Keratinocyte (primary cell): ENCODE data around the gene BFSP1. TPM values are rescaled to one million over a fixed set of nuclear protein-coding genes. Genes with fewer than 3 reads are reported as not detected.

Experiments used
- DNase-seq: peaks from one replicate; pipeline ENCODE4 v3.0.0-alpha.2; 2011; ENCODE audit warnings: low read depth, missing footprints, low spot score
- FAIRE-seq: peaks from 2 replicates; lab custom pipeline; 2011; peaks lifted over from hg19 to GRCh38; lab: Jason Lieb, UNC
- H2AFZ ChIP-seq: 2 replicates; pipeline ENCODE4 v1.6.0; 2012; ENCODE audit warnings: low read length, control low read depth, inconsistent platforms; ENCODE audit not compliant: control insufficient read depth
- H3K27ac ChIP-seq: 2 replicates; pipeline ENCODE4 v1.5.1; 2011; ENCODE audit warnings: low read length; ENCODE audit not compliant: control insufficient read depth, insufficient read depth
- H3K27me3 ChIP-seq: 3 replicates; pipeline ENCODE4 v1.6.0; 2011; ENCODE audit warnings: low read length; ENCODE audit not compliant: control insufficient read depth, insufficient read depth; ENCODE audit errors: extremely low read depth
- H3K36me3 ChIP-seq, 2 experiments: 2 replicates in 1 of 2; 3 replicates in 1 of 2; pipeline ENCODE4 v1.5.1; 2011; ENCODE audit warnings: low read length in 2 of 2, mild to moderate bottlenecking in 1 of 2; ENCODE audit not compliant: control insufficient read depth in 2 of 2, insufficient read depth in 2 of 2; ENCODE audit errors: extremely low read depth in 1 of 2
- H3K4me1 ChIP-seq: 3 replicates; pipeline ENCODE4 v1.5.1; 2011; ENCODE audit warnings: low read length; ENCODE audit not compliant: control insufficient read depth, insufficient read depth; ENCODE audit errors: extremely low read depth
- H3K4me2 ChIP-seq: 3 replicates; pipeline ENCODE4 v1.6.0; 2011; ENCODE audit warnings: low read depth, low read length; ENCODE audit not compliant: control insufficient read depth, insufficient read depth; ENCODE audit errors: extremely low read depth
- H3K4me3 ChIP-seq, 3 experiments: fragments of 200-600 bp in 1 of 3; sonication (generic) in 1 of 3; 2 replicates in 2 of 3; 3 replicates in 1 of 3; pipeline ENCODE4 v1.5.1; 2011 to 2016; ENCODE audit warnings: low read length in 3 of 3, mild to moderate bottlenecking in 3 of 3, control low read depth in 2 of 3, inconsistent platforms in 1 of 3, low read depth in 1 of 3, mixed read lengths in 1 of 3, mixed run types in 1 of 3, moderate library complexity in 1 of 3; ENCODE audit not compliant: control insufficient read depth in 2 of 3, insufficient read depth in 2 of 3; ENCODE audit errors: extremely low read depth in 1 of 3
- H3K79me2 ChIP-seq: 2 replicates; pipeline ENCODE4 v1.6.0; 2012; ENCODE audit warnings: low read length; ENCODE audit not compliant: control insufficient read depth, insufficient read depth
- H3K9ac ChIP-seq: 3 replicates; pipeline ENCODE4 v1.6.0; 2011; ENCODE audit warnings: low read length; ENCODE audit not compliant: control insufficient read depth, insufficient read depth; ENCODE audit errors: extremely low read depth
- H3K9me1 ChIP-seq: 3 replicates; pipeline ENCODE4 v1.6.0; 2011; ENCODE audit warnings: low read length; ENCODE audit not compliant: control insufficient read depth, insufficient read depth; ENCODE audit errors: extremely low read depth
- H3K9me3 ChIP-seq: 2 replicates; pipeline ENCODE4 v1.5.1; 2012; ENCODE audit warnings: low read depth, low read length; ENCODE audit not compliant: control insufficient read depth
- H4K20me1 ChIP-seq: 3 replicates; pipeline ENCODE4 v1.6.0; 2011; ENCODE audit warnings: low read length; ENCODE audit not compliant: control insufficient read depth, insufficient read depth; ENCODE audit errors: extremely low read depth
- CTCF ChIP-seq, 3 experiments: IDR thresholded peaks in 1 of 3; conservative IDR thresholded peaks in 1 of 3; optimal IDR thresholded peaks in 1 of 3; 2 replicates in 2 of 3; 3 replicates in 1 of 3; pipeline versions ENCODE3 to v1.5.1; 2011; ENCODE audit warnings: low read length in 3 of 3, mild to moderate bottlenecking in 3 of 3, moderate library complexity in 2 of 3, control low read depth in 1 of 3, inconsistent platforms in 1 of 3; ENCODE audit not compliant: insufficient read depth in 2 of 3; ENCODE audit errors: extremely low read depth in 1 of 3
- EZH2 ChIP-seq: IDR thresholded peaks from one replicate; pipeline ENCODE4 v1.6.1; 2012; ENCODE audit warnings: inconsistent platforms, mild to moderate bottlenecking, low read length, moderate library complexity
- dilution Hi-C: fragments of 300-500 bp; cut with MboI; formaldehyde crosslinking; loops from one replicate; pipeline ENCODE4 v1.7.0; 2020; ENCODE audit warnings: low sequenced_read_pairs; ENCODE audit not compliant: extremely low pct_ligation_motif_present
- polyA plus RNA-seq, 5 experiments: library from polyadenylated mRNA; depleted of rRNA in 3 of 5; stranded (reverse) in 3 of 5; stranded (forward) in 1 of 5; unstranded in 1 of 5; fragments of >200 nt; gene quantifications; 1 replicate in 1 of 5; 2 replicates in 3 of 5; 3 replicates in 1 of 5; pipeline versions ENCODE4 v1.2.1 to v1.2.3, GENCODE V29; 2011 to 2012; ENCODE audit warnings: missing spikeins in 2 of 5, low read depth in 1 of 5, low replicate concordance in 1 of 5

BFSP1 gene
- polyA plus RNA-seq, 1 donor (not counting 4 experiments of a cell fraction or from before 2014, with no cell fraction given), result 2.2 TPM

GRCh38 chr20:17495826-17496225 is 35.4 kb downstream of the BFSP1 start:
- Histone ChIP-seq H3K4me1 (peaks cover 4% of the 10 kb centered on the region), H3K27ac (no peak overlapping the region), H3K27me3 (no peaks in the 10 kb centered on the region), H2AFZ (no peak overlapping the region), H4K20me1 (no peaks in the 10 kb centered on the region), H3K4me2 (no peak overlapping the region), H3K36me3 (no peaks in the 10 kb centered on the region), H3K9me1 (no peaks in the 10 kb centered on the region), H3K79me2 (no peaks in the 10 kb centered on the region), H3K9me3 (no peaks in the 10 kb centered on the region), H3K9ac (no peak overlapping the region), H3K4me3 (no peak overlapping the region)
- FAIRE-seq (no peak), DNase-seq (no peak)
- dilution Hi-C loops, result no loop called here
- TF ChIP-seq CTCF (optimal IDR thresholded peaks at IDR 0.05 in 1 of 3, IDR thresholded peaks at IDR 0.05 in 1 of 3, conservative IDR thresholded peaks at IDR 0.05 in 1 of 3; ENCODE audit: extremely low read depth in 1 of 3, insufficient read depth in 2 of 3, low read length in 3 of 3), result no peak
- TF ChIP-seq EZH2, result no peak

- TF ChIP-seq CTCF (optimal IDR thresholded peaks at IDR 0.05 in 1 of 3, IDR thresholded peaks at IDR 0.05 in 1 of 3, conservative IDR thresholded peaks at IDR 0.05 in 1 of 3; ENCODE audit: extremely low read depth in 1 of 3, insufficient read depth in 2 of 3, low read length in 3 of 3) (no peak), EZH2 (no peak)
- no peak overlapping the region for H3K9ac ChIP-seq
- no peak overlapping the region for H3K4me2 ChIP-seq
- H3K9me3 ChIP-seq, result no peaks in the 10 kb centered on the region
- H3K36me3 ChIP-seq, result no peaks in the 10 kb centered on the region
- no peaks in the 10 kb centered on the region for H4K20me1 ChIP-seq
- no peak overlapping the region for H3K4me3 ChIP-seq
- no peaks in the 10 kb centered on the region for H3K9me1 ChIP-seq
- no peak overlapping the region for H2AFZ ChIP-seq
- no peaks in the 10 kb centered on the region for H3K79me2 ChIP-seq
- dilution Hi-C loops, result no loop called here
- no peak overlapping the region for H3K27ac ChIP-seq
- H3K4me1 ChIP-seq, result peaks cover 4% of the 10 kb centered on the region
- FAIRE-seq (no peak), DNase-seq (no peak)
- H3K27me3 ChIP-seq, result no peaks in the 10 kb centered on the region
These were observed 37.0 kb downstream of the BFSP1 start for GRCh38 chr20:17494201-17494600.
